GM23248 (cell line): Measurements from ENCODE around the gene CTNNB1. TPM values are rescaled to one million over a fixed set of nuclear protein-coding genes. Genes with fewer than 3 reads are reported as not detected.

ENCODE experiments used
- DNase-seq: peaks from one replicate; pipeline ENCODE4 v3.0.0-alpha.2; 2015
- H2AFZ ChIP-seq: fragments of 200-600 bp; sonication (generic); 2 replicates; pipeline ENCODE4 v1.6.1; 2016; ENCODE audit warnings: antibody characterized with exemption
- H3F3A ChIP-seq: fragments of 200-600 bp; sonication (generic); 2 replicates; pipeline ENCODE4 v1.6.1; 2016; ENCODE audit warnings: mild to moderate bottlenecking, antibody characterized with exemption, mixed run types; ENCODE audit not compliant: insufficient read depth
- H3K27ac ChIP-seq: fragments of 200-600 bp; sonication (generic); 2 replicates; pipeline ENCODE4 v1.5.1; 2016; ENCODE audit warnings: mild to moderate bottlenecking
- H3K27me3 ChIP-seq: fragments of 200-600 bp; sonication (generic); replicated peaks from 2 replicates; pipeline ENCODE4 v1.6.1; 2016; ENCODE audit warnings: mild to moderate bottlenecking; ENCODE audit not compliant: insufficient read depth
- H3K36me3 ChIP-seq: fragments of 200-600 bp; sonication (generic); 2 replicates; pipeline ENCODE4 v1.6.1; 2016; ENCODE audit warnings: low read depth, mild to moderate bottlenecking
- H3K4me1 ChIP-seq: fragments of 200-600 bp; sonication (generic); 2 replicates; pipeline ENCODE4 v1.6.1; 2016; ENCODE audit warnings: mild to moderate bottlenecking; ENCODE audit not compliant: insufficient read depth
- H3K4me2 ChIP-seq: fragments of 200-600 bp; sonication (generic); one replicate; pipeline ENCODE4 v1.6.1; 2016; ENCODE audit warnings: mild to moderate bottlenecking; ENCODE audit not compliant: unreplicated experiment
- H3K4me3 ChIP-seq: fragments of 200-600 bp; sonication (generic); 2 replicates; pipeline ENCODE4 v1.5.1; 2016; ENCODE audit warnings: mild to moderate bottlenecking
- H3K79me2 ChIP-seq: fragments of 200-600 bp; sonication (generic); 2 replicates; pipeline ENCODE4 v1.6.1; 2016; ENCODE audit warnings: mild to moderate bottlenecking; ENCODE audit not compliant: insufficient read depth
- H3K9ac ChIP-seq: fragments of 200-600 bp; sonication (generic); 2 replicates; pipeline ENCODE4 v1.6.1; 2016; ENCODE audit warnings: mild to moderate bottlenecking
- H3K9me2 ChIP-seq: fragments of 200-600 bp; sonication (generic); 2 replicates; pipeline ENCODE4 v1.6.1; 2016; ENCODE audit warnings: mixed run types, mild to moderate bottlenecking, moderate library complexity; ENCODE audit not compliant: insufficient read depth
- H3K9me3 ChIP-seq: fragments of 200-600 bp; sonication (generic); one replicate; pipeline ENCODE4 v1.6.1; 2017; ENCODE audit warnings: low read depth
- H4K20me1 ChIP-seq: fragments of 200-600 bp; sonication (generic); 2 replicates; pipeline ENCODE4 v1.6.0; 2016; ENCODE audit not compliant: insufficient read depth
- EZH2 ChIP-seq: fragments of 200-600 bp; sonication (generic); IDR thresholded peaks from 2 replicates; pipeline ENCODE4 v1.6.1; 2018; ENCODE audit warnings: antibody characterized with exemption, mild to moderate bottlenecking; ENCODE audit not compliant: insufficient read depth, poor library complexity, severe bottlenecking
- EZH2phosphoT487 ChIP-seq: fragments of 200-600 bp; sonication (generic); IDR thresholded peaks from 2 replicates; pipeline ENCODE4 v1.6.1; 2018; ENCODE audit warnings: antibody characterized with exemption, moderate library complexity, mild to moderate bottlenecking, low read depth; ENCODE audit not compliant: insufficient read depth
- WGBS, 2 experiments: methylation state at CpG; one replicate each; pipeline ENCODE4 v1.1.6; 2015 to 2017; ENCODE audit warnings: low lambda C conversion rate in 2 of 2, low coverage in 1 of 2; ENCODE audit errors: missing lambda C conversion rate in 2 of 2; 5-methylcytosine and 5-hydroxymethylcytosine counted together
- in situ Hi-C: fragments of 300-500 bp; cut with MboI; formaldehyde crosslinking; loops from 2 replicates; pipeline ENCODE4 v1.15.0; 2020
- polyA plus RNA-seq: library from polyadenylated mRNA; unstranded; fragments of >200 nt; fragmentation: Nextera tagmentation; extraction: Ambion mirVana; gene quantifications from 2 replicates; pipeline ENCODE4 v1.2.1, GENCODE V29; 2016
- total RNA-seq: library from RNA; depleted of rRNA; stranded (reverse); fragments of >200 nt; shearing (Covaris generic); gene quantifications from 2 replicates; pipeline ENCODE4 v1.2.3, GENCODE V29; 2014

CTNNB1 gene
- total and polyA plus RNA-seq, 2 experiments from 2014 or later = 182 to 492 TPM

DNA sequence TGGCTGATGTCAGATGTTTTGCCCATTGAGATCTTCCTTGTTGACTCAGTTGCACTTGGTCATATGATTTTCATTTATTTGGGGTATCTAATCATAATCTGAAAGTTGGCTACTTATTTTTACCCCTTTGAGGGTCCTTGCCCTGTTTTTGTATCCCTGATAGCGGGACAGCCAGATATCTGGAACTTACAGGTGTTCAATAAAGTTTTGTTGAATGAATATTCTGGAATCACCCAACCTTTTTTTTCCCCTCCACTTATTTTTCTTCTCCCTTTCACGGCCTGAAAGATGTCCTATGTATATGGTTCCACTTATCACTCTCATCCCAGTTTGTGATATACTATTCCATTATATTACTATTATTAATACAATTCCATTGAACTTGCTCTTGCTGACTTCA lies 12.8 kb downstream of the CTNNB1 start:
- Histone ChIP-seq H3K36me3 (no peaks in the 10 kb centered on the region), H3K4me2 (no peak overlapping the region), H2AFZ (no peak overlapping the region), H4K20me1 (peaks cover 69% of the 10 kb centered on the region), H3K9ac (no peak overlapping the region), H3K9me3 (no peaks in the 10 kb centered on the region), H3F3A (peaks cover 18% of the 10 kb centered on the region; the same call in 1 of the 2 replicates), H3K27ac (no peak overlapping the region), H3K9me2 (no peaks in the 10 kb centered on the region), H3K27me3 (no peaks in the 10 kb centered on the region), H3K4me3 (no peak overlapping the region), H3K4me1 (peaks cover 16% of the 10 kb centered on the region; the same call in 1 of the 2 replicates), H3K79me2 (peaks cover 100% of the 10 kb centered on the region)
- TF ChIP-seq EZH2 = no peak
- TF ChIP-seq EZH2phosphoT487 = no peak
- no peak for DNase-seq
- in situ Hi-C loops = no loop called here
- WGBS, 2 experiments = 77% methylated on average over 2 of the region's 2 CpGs

- in situ Hi-C loops = no loop called here
- H3K9ac ChIP-seq = no peak overlapping the region
- H3K36me3 ChIP-seq = no peaks in the 10 kb centered on the region
- no peaks in the 10 kb centered on the region for H3K27me3 ChIP-seq
- H2AFZ ChIP-seq = no peak overlapping the region
- H3K4me2 ChIP-seq = no peak overlapping the region
- DNase-seq = peak; percentile 29
- no peak overlapping the region for H3K4me3 ChIP-seq
- H3K79me2 ChIP-seq = peaks cover 100% of the 10 kb centered on the region
- H3F3A ChIP-seq = peaks cover 18% of the 10 kb centered on the region; the same call in 1 of the 2 replicates
- WGBS, 2 experiments = 44 to 48% methylated on average over 2 of the region's 2 CpGs
- no peaks in the 10 kb centered on the region for H3K9me2 ChIP-seq
- no peaks in the 10 kb centered on the region for H3K9me3 ChIP-seq
- H3K4me1 ChIP-seq = peaks cover 22% of the 10 kb centered on the region
- no peak overlapping the region for H3K27ac ChIP-seq
- TF ChIP-seq EZH2 (no peak), EZH2phosphoT487 (no peak)
- peaks cover 70% of the 10 kb centered on the region for H4K20me1 ChIP-seq
Measured at GRCh38 chr3:41213588-41213987, 14.3 kb downstream of the CTNNB1 start.

DNA sequence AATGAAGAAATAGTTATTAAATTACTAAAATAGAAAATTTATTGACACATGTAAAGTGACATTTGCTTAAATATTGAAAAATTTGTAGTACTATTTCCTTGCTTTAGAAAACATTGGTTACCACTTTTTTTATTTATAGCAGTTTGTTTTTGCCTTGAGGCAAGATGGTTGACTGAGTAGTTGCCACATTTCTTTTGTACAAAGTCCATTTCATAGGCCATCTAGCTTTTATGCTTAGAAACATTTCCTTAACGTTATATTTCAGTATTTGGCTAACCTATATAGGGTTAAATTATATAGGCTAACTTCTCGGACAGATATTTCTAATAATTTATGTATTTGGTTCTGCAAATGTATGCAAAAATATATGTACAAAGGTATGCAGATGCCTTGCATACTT lies 17.1 kb downstream of the CTNNB1 start:
- no peak for DNase-seq

GRCh38 chr3:41216993-41217392 lies 17.7 kb downstream of the CTNNB1 start:
- in situ Hi-C loops = no loop called here
- Histone ChIP-seq H3K27me3 (no peaks in the 10 kb centered on the region), H3K27ac (no peak overlapping the region), H3K4me1 (peaks cover 28% of the 10 kb centered on the region), H3K36me3 (no peaks in the 10 kb centered on the region), H3K4me3 (no peak overlapping the region), H3K9me3 (no peaks in the 10 kb centered on the region), H4K20me1 (peaks cover 74% of the 10 kb centered on the region), H3K4me2 (no peak overlapping the region), H3K9me2 (no peaks in the 10 kb centered on the region), H3K79me2 (peaks cover 100% of the 10 kb centered on the region), H3F3A (peaks cover 14% of the 10 kb centered on the region; the same call in 1 of the 2 replicates), H3K9ac (no peak overlapping the region), H2AFZ (no peak overlapping the region)
- WGBS, 2 experiments = 95 to 100% methylated on average over 1 of the region's 1 CpG
- TF ChIP-seq EZH2phosphoT487 (no peak), EZH2 (no peak)
- no peak for DNase-seq

More for the DNA sequence above, 17.1 kb downstream of the CTNNB1 start:
- H2AFZ ChIP-seq = no peak overlapping the region
- no peak overlapping the region for H3K4me3 ChIP-seq
- WGBS, 2 experiments = 78 to 86% methylated on average over 2 of the region's 2 CpGs
- H3K27me3 ChIP-seq = no peaks in the 10 kb centered on the region
- H3K4me1 ChIP-seq = peaks cover 28% of the 10 kb centered on the region
- no peaks in the 10 kb centered on the region for H3K9me3 ChIP-seq
- no peaks in the 10 kb centered on the region for H3K36me3 ChIP-seq
- no peak overlapping the region for H3K9ac ChIP-seq
- no peak overlapping the region for H3K4me2 ChIP-seq
- no peaks in the 10 kb centered on the region for H3K9me2 ChIP-seq
- in situ Hi-C loops = no loop called here
- no peak overlapping the region for H3K27ac ChIP-seq
- H3F3A ChIP-seq = peaks cover 18% of the 10 kb centered on the region; the same call in 1 of the 2 replicates
- peaks cover 100% of the 10 kb centered on the region for H3K79me2 ChIP-seq
- no peak for TF ChIP-seq EZH2phosphoT487
- peaks cover 75% of the 10 kb centered on the region for H4K20me1 ChIP-seq

GRCh38 chr3:41219424-41219823 lies 20.1 kb downstream of the CTNNB1 start:
- TF ChIP-seq EZH2 (no peak), EZH2phosphoT487 (no peak)
- Histone ChIP-seq H3K9me3 (no peaks in the 10 kb centered on the region), H3K79me2 (peaks cover 99% of the 10 kb centered on the region), H3K9ac (no peak overlapping the region), H4K20me1 (peaks cover 68% of the 10 kb centered on the region), H3K4me1 (peaks cover 35% of the 10 kb centered on the region), H3K27ac (no peak overlapping the region), H3K27me3 (no peaks in the 10 kb centered on the region), H3K4me3 (no peak overlapping the region), H3K4me2 (no peak overlapping the region), H3K36me3 (peaks cover under 1% of the 10 kb centered on the region; the same call in 1 of the 2 replicates), H3F3A (peaks cover 17% of the 10 kb centered on the region; the same call in 1 of the 2 replicates), H2AFZ (no peak overlapping the region), H3K9me2 (no peaks in the 10 kb centered on the region)
- no peak for DNase-seq
- WGBS, 2 experiments = 95% methylated on average over 1 of the region's 1 CpG
- in situ Hi-C loops = no loop called here
